HTERT RPE-1 (cell line): Measurements from ENCODE around the gene GTPBP1.

Experiments used
- in situ Hi-C: fragments of 300-500 bp; cut with MboI; formaldehyde crosslinking; loops from 4 replicates; pipeline ENCODE4 v1.14.3; 2020; ENCODE audit warnings: low sequenced_read_pairs

Gene GTPBP1

DNA sequence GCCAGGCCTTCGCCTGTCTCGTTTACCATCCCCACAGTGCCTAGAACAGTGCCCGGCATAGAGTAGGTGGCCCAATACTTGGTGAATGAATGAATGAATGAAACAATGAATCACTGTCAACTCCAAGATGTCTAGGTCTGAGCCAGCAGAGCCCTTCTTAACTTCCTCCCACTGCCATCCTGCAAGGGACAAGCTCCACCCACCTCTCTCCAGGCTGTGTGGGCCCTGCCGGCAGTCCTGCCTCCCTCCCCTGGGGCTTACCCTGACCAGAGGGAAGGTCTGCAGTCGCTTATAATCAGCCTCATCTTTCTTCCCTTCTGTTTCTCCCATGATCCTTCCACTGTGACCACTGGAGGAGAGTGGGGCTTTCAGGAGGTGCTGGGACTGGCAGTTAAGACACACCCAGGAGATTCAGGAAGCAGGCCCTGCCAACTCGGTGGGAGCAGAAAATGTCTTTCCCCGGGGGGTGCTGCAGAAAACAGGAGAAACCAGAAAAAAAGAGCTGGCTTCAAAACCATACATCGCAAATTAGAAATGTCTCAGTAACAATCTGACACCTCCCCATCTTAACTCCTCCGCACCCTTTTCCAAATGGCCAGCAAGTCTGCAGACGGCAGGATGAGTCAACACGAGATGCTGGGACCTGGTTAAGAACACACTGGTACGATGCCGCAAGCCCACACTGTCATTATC lies 76.8 kb downstream of the GTPBP1 start:
- in situ Hi-C loops: no loop called here
